Loucy (cell line): ENCODE results near the gene ZC3H18.

ENCODE experiments used
- CTCF ChIP-seq: fragments of 200-600 bp; sonication (generic); conservative IDR thresholded peaks from 2 replicates; pipeline ENCODE4 v1.5.1; 2014; ENCODE audit warnings: mild to moderate bottlenecking, antibody characterized with exemption, low read length
- EZH2phosphoT487 ChIP-seq: fragments of 200-600 bp; IDR thresholded peaks from 2 replicates; pipeline ENCODE4 v1.6.1; 2018; ENCODE audit warnings: antibody characterized with exemption, mild to moderate bottlenecking, moderate library complexity, borderline replicate concordance

DNA sequence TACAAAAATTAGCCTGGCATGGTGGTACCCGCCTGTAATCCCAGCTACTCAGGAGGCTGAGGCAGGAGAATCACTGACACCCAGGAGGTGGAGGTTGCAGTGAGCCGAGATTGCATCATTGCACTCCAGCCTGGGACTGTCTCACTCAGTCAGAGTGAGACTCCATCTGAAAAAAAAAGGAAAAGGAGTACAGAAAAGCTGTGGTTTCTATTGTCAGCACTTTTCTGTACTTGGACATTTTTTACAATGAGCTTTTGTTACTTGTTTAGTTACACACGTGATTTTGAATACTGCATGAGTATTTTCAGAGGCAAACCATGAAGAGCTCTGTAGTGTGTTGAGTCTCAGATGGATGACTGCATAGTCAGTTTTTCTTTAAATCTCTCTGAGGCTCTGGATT is 26.3 kb downstream of the ZC3H18 start:
- TF ChIP-seq CTCF (no peak), EZH2phosphoT487 (no peak)
